Ishikawa (cell line): ENCODE data around the gene CLIC3.

Source experiments
- CEBPB ChIP-seq: IDR thresholded peaks from 2 replicates; pipeline ENCODE4 v1.6.1; 2012
- CREB1 ChIP-seq: IDR thresholded peaks from 2 replicates; pipeline ENCODE4 v1.6.1; 2012; ENCODE audit warnings: low read depth
- EGR1 ChIP-seq: IDR thresholded peaks from 2 replicates; pipeline ENCODE4 v1.6.1; 2012
- EP300 ChIP-seq: IDR thresholded peaks from 2 replicates; pipeline ENCODE4 v1.6.1; 2012; ENCODE audit warnings: borderline replicate concordance
- FOXM1 ChIP-seq: IDR thresholded peaks from 2 replicates; pipeline ENCODE4 v1.6.1; 2012; ENCODE audit warnings: low read depth, borderline replicate concordance
- MAX ChIP-seq: IDR thresholded peaks from 2 replicates; pipeline ENCODE4 v1.6.1; 2012
- RAD21 ChIP-seq: IDR thresholded peaks from 2 replicates; pipeline ENCODE4 v1.6.1; 2012; ENCODE audit warnings: low read depth
- REST ChIP-seq: IDR thresholded peaks from 2 replicates; pipeline ENCODE4 v1.6.1; 2012; ENCODE audit warnings: low read depth, mild to moderate bottlenecking
- TAF1 ChIP-seq: IDR thresholded peaks from 2 replicates; pipeline ENCODE4 v1.6.1; 2012; ENCODE audit warnings: low read depth, mild to moderate bottlenecking
- TCF12 ChIP-seq: IDR thresholded peaks from 2 replicates; pipeline ENCODE4 v1.6.1; 2012; ENCODE audit warnings: low read depth
- TEAD4 ChIP-seq: IDR thresholded peaks from 2 replicates; pipeline ENCODE4 v1.6.1; 2012
- USF1 ChIP-seq: IDR thresholded peaks from 2 replicates; pipeline ENCODE4 v1.6.1; 2012
- ZBTB7A ChIP-seq: IDR thresholded peaks from 2 replicates; pipeline ENCODE4 v1.6.1; 2012; ENCODE audit warnings: low read depth

GRCh38 chr9:137017071-137017470 lies 20.7 kb upstream of the CLIC3 start:
- TF ChIP-seq TEAD4 (no peak), EGR1 (no peak), MAX (no peak), USF1 (no peak), RAD21 (no peak), FOXM1 (no peak), REST (no peak), TCF12 (no peak), TAF1 (no peak), EP300 (no peak), ZBTB7A (no peak), CEBPB (no peak), CREB1 (no peak)
